Activated gamma-delta T cell treated with anti-CD3 and anti-CD28 coated beads, Interleukin-2, amount 50 U/mL, for 16 hours (primary cell): ENCODE data around the gene ARHGEF19.
A peak's percentile ranks its signal among the peaks of the same experiment; 100 is the strongest.
"Not testable (repeated sequence)": the region's sequence is repeated elsewhere in the genome, so short reads cannot be mapped to it uniquely, and the experiment has no call there.

Source experiments
- DNase-seq: peaks from one replicate; pipeline ENCODE4 v3.0.0-alpha.2; 2020; ENCODE audit warnings: low read depth

ARHGEF19 gene

DNA sequence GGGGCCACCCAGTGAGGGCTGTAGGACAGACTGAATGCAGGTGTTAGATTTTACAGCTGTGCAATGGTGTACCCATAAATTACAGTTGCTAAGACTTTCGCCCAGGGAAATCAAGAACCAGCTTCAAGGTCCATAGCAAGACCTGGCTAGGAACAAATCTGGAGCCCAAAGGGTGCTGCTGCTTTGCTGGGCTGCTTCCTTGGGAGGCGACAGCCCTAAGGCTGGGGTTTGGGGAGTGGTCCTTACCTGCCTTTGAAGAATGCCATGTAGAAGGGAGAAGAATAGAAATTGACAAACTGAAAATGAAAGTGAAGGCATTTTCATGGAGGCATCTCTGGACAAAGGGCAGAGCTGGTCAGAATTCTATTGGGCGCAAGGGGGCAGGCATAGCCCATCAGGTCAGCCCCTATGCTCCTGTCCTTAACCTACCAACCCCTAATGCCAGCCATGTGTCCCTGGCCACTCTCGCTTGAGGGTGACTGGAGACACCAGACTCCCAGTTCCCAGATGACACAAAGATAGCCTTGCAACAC lies 7.6 kb upstream of the ARHGEF19 start:
- no peak for DNase-seq

DNA sequence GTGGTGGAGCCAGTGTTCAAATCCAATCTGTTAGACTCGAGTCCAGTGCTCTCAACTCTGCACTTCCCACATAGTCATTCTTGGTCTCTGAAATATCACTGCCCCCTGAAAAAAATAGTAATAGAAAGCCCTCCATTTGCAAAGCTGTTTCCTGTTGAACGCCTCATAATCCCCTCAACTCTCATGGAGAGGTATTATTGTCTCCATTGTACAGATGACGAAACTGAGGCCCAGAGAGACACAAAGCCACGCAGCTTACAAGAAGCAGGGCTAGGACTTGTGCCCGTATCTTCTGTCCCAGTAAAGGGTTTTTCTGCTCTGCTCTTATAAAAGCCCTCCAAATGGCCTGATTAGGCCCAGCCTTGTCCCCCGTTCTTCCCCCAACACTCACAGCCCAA lies 6.2 kb upstream of the ARHGEF19 start:
- DNase-seq = no peak

DNA sequence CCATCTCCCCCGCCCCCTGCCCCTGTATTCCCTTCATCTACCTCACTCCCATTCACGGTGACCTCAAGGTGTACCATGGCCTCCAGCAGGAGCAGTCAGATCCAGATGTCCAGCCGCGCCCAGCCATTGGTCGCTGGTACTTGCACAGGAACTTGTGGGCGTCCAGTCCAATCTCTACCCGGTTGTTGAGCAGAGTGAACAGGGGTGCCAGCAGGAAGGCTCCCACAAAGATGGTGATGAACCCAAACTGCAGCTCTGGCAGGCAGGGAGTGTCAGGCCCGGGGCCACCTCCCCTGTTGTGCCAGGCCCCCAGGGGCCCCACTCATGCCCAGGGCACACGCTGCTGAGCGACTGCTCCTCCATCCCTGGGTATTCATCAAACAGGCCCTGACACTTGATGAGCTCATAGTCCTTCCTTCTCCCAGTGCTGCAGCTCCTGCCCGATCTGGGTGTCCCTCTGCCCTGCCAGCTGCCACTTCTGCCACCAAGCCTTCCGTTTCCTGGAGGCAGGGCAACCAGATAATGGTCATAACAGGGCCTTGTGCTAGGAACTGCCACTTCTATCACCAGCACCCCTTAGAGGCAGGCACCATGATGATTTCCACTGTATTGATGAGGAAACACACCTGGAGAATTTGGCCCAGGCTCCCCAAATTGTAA lies 5.7 kb upstream of the ARHGEF19 start:
- no peak for DNase-seq

DNA sequence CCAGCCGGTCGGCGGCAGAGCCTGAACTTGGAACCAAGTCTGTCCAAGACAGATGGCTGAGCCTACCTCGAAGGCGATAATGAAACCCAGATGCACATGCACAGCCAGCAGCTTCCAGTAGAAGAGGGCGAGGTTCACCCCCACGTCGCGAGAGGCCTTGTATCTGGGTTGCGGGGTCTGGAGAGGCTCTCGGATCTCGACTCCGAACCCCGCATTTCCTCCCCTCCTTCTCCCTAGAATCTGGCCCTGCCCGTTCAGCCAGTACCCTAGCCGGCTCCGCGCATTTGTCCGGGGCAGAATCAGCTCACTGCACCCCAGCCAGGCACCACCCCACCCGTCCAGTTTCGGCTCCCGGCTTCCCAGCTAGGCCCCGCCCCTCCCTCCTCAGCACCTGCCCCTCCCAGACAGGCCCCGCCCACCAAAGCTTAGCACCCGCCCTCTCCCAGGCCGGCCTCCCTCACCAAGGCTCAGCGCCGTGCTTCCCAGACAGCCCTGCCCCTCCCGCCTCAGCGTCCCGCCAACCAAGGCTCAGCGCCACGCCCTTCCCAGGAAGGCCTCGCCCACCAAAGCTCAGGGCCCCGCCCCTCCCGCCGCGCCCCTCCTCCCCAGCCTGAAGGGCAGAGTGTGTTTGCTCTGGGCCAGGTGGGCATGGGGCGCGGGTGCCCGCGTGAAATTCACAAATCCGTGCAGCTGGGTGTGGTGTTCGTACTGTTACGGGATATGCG lies 4.8 kb upstream of the ARHGEF19 start:
- peak; percentile 84 for DNase-seq

DNA sequence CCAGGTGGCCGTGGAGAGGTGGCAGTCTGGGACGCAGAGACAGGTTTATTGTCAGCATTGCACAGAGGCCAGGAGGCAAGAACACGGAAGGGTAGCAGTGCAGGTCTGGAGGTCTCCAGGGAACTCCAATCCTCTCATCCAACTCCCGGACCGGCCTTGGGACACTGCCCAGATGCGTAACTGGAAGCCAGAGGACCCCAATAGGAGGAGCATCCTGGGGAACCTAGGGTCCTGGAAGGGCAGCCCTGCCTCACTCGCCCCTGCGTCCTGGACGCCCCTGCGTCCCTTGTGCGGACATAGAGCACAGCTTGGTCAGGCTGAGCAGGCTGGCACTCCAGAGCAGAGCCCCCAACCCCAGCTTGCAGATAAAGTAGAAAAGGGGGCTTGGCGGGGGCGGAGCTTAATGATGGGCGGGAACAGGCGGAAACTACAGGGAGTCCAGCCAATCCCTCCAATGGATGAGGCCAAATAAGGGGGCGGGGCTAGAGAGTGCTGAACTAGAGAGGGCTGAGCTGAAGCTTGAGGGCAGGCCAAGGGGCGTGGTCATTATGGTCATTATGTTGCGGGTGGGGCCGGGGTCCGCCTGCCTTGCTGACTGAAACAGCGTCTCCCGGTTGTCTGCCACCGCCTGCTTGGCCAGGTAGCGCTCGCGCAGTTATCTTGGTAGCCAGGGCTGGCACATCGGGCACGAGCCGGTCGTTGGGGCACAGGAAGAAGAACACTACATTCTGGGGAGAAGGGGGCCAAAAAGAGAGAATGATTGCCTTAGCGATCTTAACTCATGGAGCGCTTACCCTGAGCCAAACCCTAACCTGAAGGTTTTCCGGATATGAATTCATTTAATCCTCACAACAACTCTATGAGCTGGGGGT lies 3.7 kb upstream of the ARHGEF19 start:
- DNase-seq = peak; percentile 37

DNA sequence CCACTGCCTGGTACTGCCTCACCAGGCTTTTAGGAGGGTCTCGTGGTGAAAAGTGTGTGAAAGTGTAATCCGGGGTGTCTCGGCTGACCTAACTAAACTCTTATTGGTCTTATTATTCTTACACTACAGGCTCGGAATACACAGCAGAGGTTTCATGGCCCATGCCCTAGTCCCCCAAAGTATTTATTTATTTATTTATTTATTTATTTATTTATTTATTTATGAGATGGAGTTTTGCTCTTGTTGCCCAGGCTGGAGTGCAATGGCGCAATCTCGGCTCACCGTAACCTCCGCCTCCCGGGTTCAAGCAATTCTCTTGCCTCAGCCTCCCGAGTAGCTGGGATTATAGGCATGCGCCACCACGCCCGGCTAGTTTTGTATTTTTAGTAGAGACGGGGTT lies 2.8 kb upstream of the ARHGEF19 start:
- DNase-seq = not testable (repeated sequence)

DNA sequence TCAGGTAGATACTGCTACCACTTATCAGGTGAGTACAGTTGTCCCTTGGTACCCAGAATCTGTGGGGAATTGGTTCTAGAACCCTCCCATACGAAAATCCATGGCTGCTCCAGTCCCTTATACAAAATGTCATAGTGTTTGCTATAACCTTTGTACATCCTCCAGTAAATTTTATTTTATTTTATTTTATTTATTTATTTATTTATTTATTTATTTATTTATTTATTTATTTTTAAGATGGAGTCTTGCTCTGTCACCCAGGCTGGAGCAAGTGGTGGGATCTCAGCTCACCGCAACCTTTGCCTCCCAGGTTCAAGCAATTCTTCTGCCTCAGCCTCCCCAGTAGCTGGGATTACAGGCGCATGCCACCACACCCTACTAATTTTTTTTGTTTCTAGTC lies 1.1 kb upstream of the ARHGEF19 start:
- not testable (repeated sequence) for DNase-seq

DNA sequence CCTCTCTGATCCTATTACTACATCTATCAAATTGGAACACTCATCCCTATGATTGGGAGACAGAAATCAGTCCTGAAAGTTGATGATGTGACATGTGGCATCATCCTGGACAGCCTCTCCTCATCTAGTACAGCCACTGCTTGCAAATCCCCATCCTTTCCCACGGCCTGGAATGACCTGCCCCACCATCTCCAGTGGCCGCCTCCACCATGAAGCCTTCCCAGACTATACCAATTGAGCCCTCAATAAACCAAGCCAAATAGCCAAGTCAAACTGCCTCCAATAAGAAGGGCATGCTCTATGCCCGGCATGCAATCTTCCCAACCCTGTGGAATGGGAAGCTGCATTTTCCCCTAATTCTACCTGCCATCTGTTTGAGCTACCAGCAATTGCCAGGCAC lies 561 bp upstream of the ARHGEF19 start:
- DNase-seq = no peak

DNA sequence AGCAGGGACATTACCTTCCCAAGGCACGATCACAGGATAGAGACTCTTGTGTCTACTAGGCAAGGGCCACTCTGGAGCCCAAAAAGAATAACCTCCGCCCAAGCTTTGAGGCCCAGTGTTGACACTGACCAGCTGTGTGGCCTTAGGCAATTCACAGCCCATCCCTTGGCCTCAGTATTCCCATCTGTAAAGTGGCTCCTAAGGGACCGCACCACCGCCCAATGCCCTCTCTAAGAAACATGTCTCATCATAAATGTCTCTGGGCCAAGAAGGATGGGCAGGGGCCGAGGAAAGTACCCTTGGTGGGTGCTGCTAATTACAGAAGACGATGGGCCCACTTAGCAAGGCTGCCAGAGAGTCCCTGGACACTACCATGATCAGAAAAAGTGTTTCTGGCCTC lies 628 bp downstream of the ARHGEF19 start:
- no peak for DNase-seq

DNA sequence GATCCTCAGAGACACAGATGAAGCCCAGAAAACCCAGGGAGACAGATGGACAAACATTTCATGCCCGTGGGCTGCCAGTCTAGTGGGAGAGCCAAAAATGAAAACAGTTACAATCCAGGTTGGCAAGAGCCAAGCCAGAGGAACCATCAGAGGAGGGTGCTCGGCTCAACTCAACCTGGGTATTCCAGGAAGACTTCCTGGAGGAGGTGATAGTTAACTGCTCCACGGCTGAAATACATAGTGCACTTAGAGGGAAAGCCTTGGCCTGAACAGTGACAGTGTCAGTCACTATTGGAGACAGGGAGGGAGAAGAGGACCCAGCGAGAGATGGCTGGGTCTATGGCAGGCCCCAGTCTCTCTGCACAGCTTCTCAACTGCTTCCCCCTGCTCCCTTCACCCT lies 1.9 kb downstream of the ARHGEF19 start:
- no peak for DNase-seq

DNA sequence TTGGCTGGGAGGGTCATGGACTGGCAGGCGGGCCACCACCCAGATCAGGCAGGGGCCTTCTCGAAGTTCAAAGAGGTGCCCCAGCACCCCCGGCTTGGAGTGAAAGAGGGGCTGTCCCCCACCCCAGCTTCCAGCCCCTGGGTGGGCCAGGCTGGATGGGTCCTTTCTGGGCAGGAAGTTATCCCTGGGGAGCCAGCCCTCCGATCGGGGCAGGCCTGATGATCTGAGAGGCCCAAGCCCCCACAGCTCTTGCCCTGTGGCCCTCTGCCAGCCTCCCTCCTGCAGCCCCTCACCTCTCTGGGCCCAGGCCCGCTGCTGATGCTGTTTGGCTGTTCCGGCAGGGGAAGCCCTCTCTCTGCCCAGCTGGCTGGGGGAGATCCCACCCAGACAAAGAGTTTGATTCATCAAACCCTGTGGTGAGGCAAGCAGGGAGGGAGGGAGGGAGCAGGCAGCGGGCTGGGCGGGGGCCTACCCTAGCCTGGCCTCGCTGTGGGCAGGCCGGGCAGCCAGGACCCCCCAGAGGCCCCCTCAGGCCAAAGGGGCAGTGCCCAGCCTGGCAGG lies 2.5 kb downstream of the ARHGEF19 start:
- no peak for DNase-seq

DNA sequence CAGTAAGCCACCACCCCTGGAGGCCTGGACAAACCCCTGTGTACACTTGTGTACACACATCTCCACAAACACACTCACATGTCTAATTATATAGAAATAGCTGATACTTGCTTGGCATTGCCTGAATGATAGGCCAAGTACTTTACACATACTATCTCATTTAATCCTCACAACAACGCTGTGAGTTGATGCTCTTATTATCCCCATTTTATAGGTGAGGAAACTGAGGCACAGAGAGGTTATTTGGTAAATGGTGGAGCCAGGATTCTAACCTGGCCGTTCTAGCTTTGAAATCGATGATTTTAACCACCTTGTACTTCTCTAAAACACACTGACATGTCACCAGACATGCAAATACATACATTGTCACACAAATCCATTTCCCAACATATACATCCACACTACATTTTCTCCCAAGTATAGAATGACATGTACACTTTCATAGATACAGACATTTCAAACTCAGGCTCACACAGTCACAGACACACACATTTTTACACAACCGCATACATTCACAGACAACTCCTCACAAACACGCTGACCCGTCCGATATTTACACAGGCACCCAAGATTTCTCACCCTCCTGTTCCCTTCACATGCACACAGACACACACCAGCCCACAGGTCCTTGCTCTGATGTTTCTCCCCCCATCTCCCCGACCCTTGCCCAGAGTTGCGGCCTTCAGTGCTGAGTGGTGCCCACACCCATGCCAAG lies 3.2 kb downstream of the ARHGEF19 start:
- DNase-seq = no peak

DNA sequence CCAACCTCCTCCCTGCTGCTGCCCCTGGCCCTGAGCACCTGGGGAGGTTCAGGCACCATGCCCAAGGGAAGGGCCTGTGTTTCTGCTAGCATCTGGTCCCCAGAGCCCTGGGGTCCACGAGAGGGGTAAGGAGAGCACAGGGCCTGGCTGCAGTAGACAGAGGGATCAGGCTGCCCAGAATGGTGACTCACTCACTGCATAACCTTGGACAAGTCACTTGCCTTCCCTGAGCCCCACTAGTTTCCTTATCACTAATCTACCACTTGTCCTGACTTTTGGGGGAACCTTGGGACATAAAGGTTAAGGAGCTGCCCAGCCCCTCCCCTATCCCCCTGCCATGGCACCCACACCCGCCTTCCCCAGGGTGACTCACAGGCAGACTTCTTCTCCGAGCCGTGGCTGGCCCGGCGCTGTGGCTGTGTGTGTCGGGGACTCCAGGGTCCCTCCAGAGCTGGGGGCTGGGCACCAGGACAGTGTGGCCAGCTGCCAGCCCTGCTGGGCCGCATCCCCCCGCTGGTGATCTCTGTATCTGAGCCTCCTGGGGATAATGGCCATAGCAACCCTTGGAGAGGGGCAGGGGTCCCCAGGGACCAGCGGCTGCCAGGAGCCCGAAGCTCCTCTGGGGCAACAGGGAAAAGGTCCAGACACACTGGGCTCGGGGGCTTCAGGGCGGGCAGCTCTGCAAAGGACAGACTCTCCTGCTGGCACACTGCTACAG lies 4.0 kb downstream of the ARHGEF19 start:
- DNase-seq = no peak

DNA sequence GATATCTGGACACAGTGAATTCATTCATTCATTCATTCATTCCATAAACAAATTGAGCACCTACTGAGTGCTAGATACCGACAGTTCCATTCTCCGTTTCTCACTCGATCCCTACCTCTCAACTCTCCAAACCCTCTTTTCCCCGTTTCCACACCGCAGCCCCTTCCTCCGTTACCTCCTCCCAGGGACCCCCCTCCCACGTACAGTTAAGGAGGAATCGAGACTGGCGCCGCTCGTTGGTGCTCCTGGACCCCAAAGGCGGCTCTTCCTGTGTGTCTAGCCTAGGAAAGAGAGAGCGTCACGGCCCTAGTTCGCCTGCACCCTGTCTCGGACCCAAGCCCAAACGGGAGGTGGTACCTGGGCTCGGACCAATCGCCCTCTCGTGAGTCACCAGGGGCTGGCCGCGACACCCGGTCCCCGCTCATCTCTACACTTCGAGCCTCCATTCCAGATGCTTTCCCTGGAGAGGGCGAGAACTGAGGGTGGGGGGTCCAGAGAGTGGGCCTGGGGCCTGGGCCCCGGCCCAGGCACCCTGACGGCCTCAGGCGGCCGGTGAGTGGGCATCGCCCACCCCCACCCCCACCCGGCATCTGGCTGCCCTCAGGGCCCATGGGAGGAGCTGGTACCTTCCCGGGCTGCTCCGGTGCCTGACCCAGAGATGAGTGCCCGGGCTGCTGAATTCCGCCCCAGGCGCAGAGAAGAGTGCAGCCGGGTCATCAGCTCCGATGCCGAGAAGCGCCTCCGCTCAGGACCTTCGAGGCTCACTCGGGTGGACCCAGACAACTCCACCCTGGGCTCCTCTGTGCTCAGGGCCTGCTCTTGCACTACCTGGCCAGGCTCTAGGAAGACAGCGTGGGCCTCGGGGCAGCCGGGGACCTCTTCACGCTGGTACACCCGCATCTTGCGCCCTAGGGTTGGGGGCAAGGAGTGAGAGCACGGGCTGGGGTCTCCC lies 4.9 kb downstream of the ARHGEF19 start:
- no peak for DNase-seq

DNA sequence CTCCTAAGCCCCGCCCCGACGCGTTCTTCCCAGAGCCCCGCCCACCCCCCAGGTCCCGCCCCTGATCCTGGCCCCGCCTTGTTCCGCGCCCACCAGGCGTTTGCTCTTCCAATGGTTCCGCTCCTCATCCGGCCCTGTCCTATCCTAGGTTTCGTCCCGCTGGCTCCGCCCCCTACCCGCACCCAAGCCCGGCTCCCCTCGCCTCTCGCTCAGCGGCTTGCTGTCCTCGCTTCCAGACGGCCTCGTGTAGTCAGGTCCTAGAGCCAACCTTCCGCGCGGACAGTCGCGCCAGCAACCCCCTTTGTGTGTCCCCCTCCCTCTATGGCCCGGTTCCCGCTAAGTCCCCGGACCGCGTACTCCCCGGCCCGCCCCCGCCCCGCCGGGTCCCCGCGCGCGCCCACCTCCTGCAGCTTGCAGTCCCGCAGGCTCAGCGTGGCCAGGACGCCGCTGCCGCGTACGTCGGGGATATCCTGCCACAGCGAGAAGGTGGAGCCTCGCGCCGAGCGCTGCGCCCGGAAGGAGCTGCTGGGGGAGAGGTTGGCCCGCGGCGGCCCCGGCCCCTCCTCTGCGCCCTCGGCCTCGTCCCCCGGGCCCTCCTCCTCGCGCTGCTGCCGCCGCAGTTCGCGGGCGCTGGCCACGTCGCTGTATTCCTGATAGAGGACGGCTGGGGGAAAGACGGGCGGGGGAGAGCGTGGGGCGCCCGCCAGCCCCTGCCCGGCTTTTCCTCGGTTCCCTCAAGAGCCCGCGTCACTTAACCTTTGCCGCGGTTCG lies 5.7 kb downstream of the ARHGEF19 start:
- DNase-seq = peak; percentile 85

DNA sequence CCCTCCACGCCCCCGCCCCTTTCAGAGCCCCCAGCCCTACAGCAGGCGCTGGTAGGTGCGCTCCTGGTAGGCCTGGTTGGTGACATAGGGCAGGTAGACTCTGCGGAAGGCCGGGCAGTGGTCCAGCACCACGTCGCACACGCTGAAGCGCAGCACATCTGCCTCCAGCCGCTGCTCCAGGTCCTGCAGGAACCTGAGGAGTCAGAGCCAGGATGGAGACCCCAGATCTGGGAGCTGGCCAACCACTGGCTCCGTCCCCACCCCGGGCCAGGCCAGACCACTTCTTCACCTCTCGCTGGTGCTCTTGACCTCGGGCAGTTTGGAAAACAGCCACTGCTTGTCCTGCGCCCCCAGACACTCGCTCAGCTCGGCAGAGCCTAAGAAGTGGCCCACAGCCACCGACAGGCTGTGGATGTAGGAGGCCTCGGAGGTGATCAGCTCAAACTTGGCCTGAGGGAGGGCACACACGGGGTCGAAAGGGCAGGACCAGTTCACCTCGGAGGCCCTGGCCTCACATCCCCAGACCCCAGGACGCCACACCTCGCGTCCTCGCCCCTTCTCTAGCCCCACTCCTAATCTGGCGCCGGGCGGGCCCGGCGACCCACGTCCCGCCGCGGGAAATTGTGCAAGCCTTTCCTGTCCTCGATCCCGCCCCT lies 6.4 kb downstream of the ARHGEF19 start:
- DNase-seq = no peak

DNA sequence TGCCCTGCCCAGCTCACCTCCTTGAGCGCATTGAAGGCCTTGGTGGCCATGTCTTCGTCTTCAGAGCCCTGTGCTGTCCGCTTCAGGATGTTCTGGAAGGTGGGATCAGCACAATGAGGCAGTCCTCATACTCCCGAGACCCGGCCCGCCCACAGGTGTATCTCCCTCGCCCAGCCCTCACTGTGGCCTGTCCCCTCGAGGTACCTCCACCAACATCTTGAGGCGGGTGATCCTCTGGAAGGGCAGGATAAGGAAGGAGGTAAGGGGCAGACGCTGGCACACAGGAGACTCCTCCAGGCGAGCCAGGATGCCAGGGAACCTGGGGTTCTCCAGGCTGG lies 7.1 kb downstream of the ARHGEF19 start:
- DNase-seq = no peak

DNA sequence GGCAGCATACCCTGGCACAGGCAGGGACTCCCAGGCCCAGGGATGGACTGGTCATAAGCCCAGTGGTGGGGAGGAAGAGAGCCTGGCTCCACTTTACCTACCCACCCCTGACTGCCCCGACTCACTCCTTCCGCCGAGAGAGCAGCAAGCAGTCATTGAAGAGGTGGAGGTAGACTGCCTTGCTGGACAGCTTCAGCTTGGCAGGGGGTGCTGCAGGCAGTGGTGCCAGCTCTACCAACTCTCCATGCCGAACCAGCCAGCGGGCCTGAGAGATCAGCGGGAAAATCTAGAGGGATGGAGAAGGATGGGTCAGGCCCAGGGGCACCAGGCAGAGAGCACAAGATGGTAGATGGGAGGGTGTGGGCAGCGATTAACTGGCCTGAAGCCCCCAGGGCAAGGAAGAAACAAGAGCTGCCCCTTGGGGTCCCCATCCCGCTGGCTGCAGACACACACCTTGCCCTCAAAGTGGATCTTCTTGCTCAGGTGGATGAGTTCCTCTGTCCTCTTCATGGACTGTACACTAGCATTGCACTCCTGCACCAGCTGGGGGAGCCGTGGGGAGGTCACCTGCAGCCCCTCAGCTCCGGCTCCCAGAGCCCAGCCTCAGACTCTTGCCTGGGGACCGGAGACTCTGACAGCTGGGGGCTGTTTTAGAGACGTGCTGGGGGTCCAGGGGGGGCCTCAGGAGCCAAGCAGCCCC lies 7.7 kb downstream of the ARHGEF19 start:
- DNase-seq = no peak
